ENCODE measurements around the gene ADARB2.

The ADARB2 gene

GRCh38 chr10:1524540-1524939 lies 212.8 kb downstream of the ADARB2 start:
- no peak for DNase-seq (ENCODE audit: low read depth)

DNA sequence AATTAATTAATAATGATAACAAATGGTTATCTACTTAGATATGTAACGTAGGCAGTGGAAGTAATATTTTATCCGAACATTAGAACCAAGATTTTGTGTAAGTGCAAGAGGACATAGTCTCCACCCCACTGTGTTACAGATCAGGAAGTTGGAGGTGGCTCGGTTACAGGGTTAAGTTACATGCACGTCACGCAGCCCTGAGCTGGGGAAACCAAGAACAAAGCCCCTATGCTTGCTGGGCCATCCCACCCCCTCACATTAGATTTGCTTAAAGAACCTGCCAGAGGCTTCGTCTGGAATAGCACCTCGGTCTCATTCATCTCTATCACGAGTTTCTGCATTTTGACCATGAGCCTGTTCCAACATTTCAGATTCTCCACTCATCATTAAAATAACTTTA lies 214.1 kb downstream of the ADARB2 start:
- DNase-seq (ENCODE audit: low read depth) = no peak

GRCh38 chr10:1522237-1522636 lies 215.1 kb downstream of the ADARB2 start:
- DNase-seq (ENCODE audit: low read depth) = no peak

DNA sequence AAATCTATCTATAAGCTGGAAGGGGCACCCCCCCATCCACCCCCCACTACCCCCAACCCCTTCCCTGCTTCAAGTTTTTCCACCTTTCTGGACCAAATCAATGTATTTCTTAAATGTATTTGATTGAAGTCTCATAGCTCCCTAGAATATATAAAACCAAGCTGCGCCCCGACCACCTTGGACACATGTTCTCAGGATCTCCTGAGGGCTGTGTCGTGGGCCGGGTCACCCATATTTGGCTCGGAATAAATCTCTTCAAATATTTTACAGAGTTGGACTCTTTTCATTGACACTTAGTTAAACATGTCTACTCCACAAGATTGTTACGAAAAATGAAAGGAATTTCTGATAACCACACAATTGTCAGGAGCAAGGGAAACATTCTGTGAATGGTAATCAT lies 215.6 kb downstream of the ADARB2 start:
- DNase-seq (ENCODE audit: low read depth) = no peak

- DNase-seq (ENCODE audit: low read depth) = no peak
These were observed 216.3 kb downstream of the ADARB2 start for GRCh38 chr10:1520909-1521565.

DNA sequence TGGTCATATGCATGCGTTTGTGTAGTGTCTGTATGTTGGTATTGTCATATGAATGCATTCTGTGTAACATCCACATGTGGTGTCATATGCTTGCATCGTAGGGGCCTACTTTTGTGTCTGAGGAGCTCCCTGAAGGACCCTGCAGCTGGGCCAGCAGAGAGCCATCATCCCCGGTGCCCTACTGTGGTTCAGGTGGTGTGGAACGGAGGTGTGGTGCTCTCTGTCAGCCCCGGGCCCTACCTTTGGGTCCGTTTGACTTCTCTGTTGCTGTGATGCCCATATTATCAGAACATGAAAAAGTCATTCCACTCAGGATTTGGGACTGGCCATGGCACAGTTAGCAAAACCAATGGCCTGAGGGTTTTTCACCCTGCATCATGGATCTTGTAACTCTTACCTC lies 217.9 kb downstream of the ADARB2 start:
- DNase-seq (ENCODE audit: low read depth) = no peak

GRCh38 chr10:1517684-1518083 lies 219.6 kb downstream of the ADARB2 start:
- no peak for DNase-seq (ENCODE audit: low read depth)

GRCh38 chr10:1516492-1517165 lies 220.7 kb downstream of the ADARB2 start:
- DNase-seq (ENCODE audit: low read depth) = no peak

DNA sequence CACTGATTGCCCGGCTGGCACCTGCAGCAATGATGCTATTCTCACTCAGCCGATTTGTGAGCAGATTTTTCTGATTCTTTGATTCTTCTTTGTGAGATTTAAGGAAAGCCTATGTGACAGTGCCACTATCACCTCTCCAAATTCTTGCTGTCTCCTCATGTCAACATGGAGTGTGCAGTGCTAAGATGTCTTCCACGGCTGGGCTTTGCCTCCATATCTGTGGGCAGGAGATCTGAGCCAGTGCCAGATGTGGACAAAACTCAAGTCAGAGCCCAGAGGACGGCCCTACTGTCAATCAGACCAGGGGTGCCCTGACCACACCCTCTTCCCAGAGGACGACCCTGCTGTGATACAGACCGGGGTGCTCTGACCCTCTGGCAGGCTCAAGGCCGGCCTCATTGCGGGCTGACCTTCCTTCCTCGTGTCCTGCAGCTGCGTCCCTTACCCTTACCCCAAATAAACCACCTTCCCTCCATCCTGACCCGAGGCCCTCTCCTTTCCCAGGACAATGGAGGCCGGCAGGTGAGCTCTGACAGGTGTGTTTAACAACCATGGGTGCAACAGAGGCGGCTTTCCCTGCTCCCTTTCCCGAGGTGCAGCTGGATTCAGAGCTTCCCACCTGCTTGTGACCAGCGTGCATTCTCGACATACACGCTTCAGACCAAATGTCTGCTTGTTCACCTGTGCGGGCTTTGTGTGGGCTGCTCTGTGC lies 221.4 kb downstream of the ADARB2 start:
- DNase-seq (ENCODE audit: low read depth) = no peak

DNA sequence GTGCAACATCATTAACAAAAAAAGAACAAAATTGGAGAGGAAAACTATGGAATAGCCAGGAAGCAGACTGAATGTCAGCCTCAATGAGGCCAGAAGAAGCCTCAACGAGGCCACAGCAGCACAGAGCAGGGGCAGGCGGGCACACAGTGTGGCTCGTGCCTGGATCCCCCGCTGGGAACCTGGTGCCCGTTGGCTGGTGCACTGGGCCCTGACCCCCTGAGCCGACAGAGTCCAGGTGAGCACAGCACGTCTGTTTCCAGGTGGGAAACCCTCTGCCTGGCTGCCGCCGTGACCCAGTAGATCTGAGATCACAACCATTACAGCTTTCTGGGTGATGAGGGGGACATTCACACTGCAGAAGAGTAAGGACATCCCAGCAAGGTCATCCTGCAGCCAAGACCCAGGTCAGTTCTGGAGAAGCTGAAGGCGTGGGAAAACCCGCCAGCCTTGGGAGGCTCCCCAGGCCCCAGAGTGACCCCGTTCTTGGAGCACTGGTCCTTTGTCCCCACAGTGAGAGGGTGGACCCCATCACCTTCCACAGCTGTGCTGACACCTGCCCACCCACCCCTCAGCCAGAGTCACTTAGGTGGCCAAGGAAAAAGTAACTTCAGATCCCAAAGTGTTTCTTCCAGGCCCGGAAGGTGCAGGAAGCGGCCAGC lies 222.1 kb downstream of the ADARB2 start:
- no peak for DNase-seq (ENCODE audit: low read depth)

- no peak for DNase-seq (ENCODE audit: low read depth)
These were observed 222.6 kb downstream of the ADARB2 start for GRCh38 chr10:1514681-1515080.

- no peak for DNase-seq (ENCODE audit: low read depth)
These were observed 224.1 kb downstream of the ADARB2 start for GRCh38 chr10:1513221-1513620.

GRCh38 chr10:1509011-1509530 lies 228.3 kb downstream of the ADARB2 start:
- no peak for DNase-seq (ENCODE audit: low read depth)

DNA sequence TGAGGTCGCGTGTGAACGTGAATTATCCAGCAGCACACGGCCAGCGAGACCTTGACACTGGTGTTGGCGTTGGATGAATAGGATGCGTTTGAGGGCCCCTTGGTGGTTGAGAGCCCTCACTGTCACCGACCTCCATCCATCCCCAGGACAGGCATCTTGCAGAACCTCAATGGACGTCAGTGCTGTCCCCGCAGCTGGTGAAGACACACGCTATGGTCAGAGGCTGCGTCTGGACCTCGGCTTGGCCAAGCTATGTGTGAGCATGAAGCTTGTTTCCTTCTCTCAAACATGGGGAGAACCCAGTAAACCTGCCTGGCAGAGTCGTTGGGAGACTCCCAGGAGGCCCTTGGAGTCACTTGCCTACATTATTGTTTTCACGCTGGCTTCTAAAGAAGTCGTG lies 229.2 kb downstream of the ADARB2 start:
- DNase-seq (ENCODE audit: low read depth) = no peak

- no peak for DNase-seq (ENCODE audit: low read depth)
These were observed 229.9 kb downstream of the ADARB2 start for GRCh38 chr10:1507436-1507835.

- no peak for DNase-seq (ENCODE audit: low read depth)
These were observed 232.4 kb downstream of the ADARB2 start for GRCh38 chr10:1504940-1505339.

GRCh38 chr10:1504286-1504685 lies 233.0 kb downstream of the ADARB2 start:
- no peak for DNase-seq (ENCODE audit: low read depth)

DNA sequence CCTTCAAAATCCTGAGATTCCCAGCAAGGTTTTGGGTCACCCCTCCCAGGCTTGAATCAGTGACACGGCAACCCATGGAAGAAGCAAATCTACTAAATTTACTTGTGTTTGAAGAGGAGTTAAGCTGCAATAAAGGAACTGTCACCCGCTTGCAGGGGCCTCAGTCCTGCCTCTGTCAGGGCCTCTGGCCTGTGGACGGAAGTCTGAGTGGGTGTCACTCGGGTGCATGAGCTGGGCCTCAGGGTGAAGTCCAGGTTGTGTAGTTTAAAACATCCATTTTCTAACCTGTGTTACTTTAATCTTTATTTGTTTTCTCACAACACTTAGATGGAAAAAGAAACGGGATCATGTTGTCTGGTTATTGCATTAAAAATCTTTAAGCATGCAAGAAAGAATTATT lies 234.9 kb downstream of the ADARB2 start:
- DNase-seq (ENCODE audit: low read depth) = no peak

GRCh38 chr10:1499359-1499957 lies 237.9 kb downstream of the ADARB2 start:
- DNase-seq (ENCODE audit: low read depth) = no peak

- DNase-seq (ENCODE audit: low read depth) = no peak
These were observed 238.5 kb downstream of the ADARB2 start for GRCh38 chr10:1498746-1499358.

GRCh38 chr10:1495915-1496517 lies 241.3 kb downstream of the ADARB2 start:
- DNase-seq (ENCODE audit: low read depth) = no peak

Data from activated gamma-delta T cell treated with anti-CD3 and anti-CD28 coated beads, Interleukin-2, amount 50 U/mL, for 16 hours (primary cell).